ENCODE data around the gene RCL1.
"Not testable (repeated sequence)": the region's sequence is repeated elsewhere in the genome, so short reads cannot be mapped to it uniquely, and the experiment has no call there.

RCL1 gene

DNA sequence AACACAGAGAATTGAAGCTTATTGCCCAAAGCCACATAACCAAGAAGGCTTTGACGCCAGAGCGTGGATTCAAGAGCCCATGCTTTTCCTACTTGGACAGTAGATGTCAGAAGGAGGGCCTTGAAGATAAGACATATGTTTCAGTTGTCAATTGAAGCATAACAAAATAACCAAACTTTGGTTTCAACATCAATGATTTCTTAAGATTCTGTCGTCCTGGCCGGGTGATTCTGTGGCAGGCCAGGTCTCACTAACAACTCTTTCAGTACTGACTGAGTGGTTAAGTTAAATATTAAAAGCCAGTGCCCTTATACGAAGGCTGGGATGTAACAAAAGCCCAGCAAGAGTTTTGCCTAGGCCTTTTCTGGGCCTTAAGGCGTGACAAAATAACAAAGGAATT lies 94.0 kb downstream of the RCL1 start:
- no peak for DNase-seq (ENCODE audit: low spot score)

DNA sequence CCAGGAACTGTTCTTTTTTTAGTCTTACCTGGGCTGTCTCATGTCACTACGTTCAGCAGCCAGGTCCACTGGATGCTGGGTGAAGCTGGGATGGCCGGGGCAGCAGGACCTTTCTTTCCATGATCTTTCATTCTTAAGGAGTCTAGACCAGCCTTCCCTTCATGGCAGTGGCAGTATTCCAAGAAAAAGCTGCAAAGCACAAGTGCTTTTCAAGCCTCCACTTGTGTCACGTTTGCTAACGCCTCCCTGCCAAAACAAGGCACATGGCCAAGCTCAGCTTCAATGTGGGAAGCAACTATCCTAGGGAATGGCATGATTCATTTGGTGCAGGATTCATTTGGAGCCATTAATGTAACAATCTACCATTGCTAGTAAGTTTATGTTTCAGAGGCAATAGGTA lies 94.8 kb downstream of the RCL1 start:
- DNase-seq (ENCODE audit: low spot score): no peak

DNA sequence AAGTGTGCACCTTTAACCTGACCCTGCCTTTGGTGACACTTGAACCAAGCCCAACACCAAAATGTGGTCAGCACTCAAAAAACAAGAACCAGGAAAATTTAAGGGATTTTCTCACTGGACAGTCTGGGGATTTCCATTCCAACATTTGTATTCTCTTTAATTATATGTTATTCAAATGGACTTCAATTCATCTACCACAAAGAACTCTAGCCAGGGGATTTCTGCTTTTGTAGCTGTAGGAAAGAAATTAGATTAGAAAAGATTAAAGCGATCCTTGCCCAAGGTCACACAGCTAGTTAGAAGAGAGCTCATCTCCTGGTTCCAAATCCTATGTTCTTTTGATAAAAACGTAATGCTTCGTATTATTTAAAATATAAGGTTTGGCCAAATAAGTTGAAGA lies 97.5 kb downstream of the RCL1 start:
- DNase-seq (ENCODE audit: low spot score): no peak

DNA sequence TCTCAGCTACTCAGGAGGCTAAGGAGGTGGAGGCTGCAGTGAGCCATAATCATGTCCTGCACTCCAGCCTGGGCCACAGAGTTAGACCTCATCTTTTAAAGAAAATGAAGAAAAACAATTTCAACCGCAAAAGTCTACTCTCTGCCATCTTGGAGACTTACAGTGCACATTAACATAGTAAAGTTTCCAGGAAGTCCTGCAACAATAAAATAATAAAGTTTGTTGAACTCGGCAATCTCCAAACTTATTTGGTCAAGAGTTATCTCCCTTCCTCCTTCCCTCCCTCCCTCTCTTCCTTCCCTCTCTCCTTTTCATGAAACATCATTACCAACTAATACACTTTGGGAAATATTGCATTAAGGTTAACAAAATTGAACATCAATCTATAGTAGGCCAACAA lies 98.2 kb downstream of the RCL1 start:
- DNase-seq (ENCODE audit: low spot score): no peak

DNA sequence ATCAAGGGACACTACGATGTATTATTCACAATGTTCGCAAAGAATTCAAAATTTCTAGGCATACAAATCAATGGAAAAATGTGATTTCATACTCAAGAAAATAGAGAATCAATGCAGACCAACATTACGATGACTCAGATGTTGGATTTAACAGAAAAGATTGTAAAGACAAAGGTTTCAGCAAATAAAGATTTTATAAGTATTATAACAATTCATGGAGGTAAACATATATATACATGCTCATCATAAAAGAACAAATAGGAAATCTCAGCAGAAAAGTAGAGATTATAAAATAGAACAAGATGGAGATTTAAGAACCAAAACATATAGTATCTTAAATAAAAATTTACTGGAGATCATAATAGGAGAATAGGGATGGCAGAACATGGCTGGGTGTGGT lies 98.9 kb downstream of the RCL1 start:
- DNase-seq (ENCODE audit: low spot score): no peak

DNA sequence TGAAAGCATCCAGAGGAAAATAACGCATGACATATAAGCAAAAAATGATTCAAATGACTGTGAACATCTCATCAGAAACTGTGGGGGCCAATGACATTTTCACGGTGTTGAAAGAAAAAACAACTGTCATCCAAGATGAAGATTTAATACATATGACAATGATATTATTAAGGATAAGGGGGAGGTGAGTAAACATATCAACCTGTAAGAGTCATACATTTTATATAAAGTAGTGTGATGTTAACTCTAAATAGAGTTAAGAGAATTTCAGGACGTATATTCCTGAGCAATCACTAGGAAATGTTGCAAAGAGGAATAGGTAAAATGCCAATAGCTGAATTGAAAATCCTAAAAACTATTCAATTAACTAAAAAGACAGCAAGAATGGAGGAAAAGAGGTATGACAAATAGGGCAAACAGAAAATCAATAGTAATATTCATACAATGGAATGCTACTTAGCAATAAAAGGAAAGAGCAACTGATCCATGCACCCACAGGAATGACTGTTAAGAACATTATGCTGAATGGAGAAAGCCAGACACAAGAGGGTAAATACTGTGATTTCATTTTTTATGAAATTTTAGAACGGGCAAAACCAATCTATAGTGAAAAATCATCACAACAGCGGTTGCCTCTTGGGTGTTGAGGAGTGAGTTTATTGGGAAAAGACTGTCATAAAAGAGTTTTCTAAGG lies 99.9 kb downstream of the RCL1 start:
- no peak for DNase-seq (ENCODE audit: low spot score)

DNA sequence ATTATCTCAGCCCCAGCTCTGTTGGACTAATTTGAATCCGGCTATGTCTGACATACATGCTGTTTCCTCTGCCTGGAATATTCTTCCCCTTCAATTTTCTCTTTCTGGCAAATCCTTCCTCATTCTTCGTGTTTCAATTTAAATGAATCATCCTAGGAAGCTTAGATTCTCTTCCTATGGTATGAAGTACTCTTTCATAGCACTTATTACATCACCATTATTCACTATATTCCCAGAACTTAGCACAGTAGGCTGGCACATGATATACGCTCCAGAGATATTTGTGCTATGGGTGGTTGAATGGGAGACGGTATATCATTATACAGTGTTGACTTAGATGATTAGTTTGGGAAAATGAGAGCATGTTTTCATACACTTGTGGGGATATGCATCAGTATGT lies 101.3 kb downstream of the RCL1 start:
- no peak for DNase-seq (ENCODE audit: low spot score)

DNA sequence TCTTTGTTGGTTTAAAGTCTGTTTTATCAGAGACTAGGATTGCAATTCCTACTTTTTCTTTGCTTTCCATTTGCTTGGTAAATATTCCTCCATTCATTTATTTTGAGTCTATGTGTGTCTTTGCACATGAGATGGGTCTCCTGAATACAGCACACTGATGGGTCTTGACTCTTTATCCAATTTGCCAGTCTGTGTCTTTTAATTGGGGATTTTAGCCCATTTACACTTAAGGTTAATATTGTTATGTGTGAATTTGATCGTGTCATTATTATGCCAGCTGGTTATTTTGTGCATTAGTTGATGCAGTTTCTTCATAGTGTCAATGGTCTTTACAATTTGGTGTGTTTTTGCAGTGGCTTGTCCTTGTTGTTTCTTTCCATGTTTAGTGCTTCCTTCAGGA lies 107.1 kb downstream of the RCL1 start:
- DNase-seq (ENCODE audit: low spot score): not testable (repeated sequence)

DNA sequence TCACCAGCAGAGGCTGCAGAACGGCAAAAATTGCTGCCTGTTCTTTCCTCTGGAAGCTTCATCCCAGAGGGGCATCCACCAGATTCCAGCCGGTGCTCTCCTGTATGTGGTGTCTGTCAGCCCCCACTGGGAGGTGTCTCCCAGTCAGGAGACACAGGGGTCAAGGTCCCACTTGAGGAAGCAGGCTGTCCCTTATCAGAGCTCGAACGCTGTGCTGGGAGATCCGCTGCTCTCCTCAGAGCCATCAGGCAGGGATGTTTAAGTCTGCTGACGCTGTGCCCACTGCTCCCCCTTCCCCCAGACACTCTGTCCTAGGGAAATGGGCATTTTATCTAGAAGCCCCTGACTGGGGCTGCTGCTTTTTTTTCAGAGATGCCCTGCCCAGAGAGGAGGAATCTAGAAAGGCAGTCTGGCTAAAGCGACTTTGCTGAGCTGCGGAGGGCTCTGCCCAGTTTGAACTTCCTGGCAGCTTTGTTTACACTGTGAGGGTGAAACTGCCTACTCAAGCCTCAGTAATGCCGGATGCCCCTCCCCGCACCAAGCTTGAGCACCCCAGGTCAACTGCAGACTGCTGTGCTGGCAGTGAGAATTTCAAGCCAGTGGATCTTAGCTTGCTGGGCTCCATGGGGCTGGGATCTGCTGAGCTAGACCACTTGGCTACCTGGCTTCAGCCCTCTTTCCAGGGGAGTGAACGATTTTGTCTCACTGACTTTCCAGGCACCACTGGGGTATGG lies 108.8 kb downstream of the RCL1 start:
- peak; percentile 21 for DNase-seq (ENCODE audit: low spot score)

DNA sequence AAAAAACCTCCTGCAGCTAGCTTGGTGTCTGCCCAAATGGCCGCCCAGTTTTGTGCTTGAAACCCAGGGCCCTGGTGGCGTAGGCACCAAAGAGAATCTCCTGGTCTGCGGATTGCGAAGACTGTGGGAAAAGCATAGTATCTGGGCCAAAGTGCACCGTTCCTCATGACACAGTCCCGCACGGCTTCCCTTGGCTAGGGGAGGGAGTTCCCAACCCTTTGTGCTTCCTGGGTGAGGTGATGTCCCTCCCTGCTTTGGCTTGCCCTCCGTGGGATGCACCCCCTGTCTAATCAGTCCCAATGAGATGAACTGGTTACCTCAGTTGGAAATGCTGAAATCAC lies 109.4 kb downstream of the RCL1 start:
- DNase-seq (ENCODE audit: low spot score): no peak

DNA sequence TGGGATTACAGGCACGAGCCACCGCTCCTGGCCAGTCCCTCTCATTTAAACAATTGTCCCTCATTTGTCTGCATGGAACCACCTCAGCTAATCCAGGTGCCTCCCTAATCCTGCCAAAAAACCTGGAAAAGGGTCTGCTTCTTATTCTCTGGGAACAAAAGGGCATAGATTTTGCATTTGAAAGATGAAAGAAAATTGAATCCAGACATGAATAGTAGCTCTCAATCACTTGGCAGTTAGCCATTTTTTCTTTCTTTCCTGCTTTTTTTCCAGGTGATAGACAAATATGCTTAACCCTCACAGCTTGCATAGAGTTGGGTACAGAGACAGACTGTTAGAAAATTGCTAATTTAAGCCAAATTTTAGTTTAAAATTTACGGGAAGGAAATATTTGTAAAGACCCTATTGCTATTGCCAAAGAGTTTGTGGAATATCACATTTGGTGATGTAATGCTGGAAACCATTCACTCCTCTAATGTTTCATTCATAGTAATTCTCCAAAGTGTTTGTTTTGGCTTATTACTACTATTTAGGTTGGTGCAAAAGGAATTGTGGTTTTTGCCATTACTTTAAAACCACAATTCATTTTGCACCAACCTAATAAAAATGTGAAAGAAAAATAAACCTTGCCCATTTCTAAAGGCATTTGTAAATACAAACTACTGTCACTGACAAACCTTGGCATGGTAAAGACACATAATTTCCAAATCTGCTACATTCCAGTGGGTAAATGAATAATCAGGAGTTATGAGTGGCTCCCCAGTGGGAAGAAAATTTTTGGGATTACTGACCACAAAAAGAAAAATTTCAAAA lies 111.8 kb downstream of the RCL1 start:
- DNase-seq (ENCODE audit: low spot score): no peak

DNA sequence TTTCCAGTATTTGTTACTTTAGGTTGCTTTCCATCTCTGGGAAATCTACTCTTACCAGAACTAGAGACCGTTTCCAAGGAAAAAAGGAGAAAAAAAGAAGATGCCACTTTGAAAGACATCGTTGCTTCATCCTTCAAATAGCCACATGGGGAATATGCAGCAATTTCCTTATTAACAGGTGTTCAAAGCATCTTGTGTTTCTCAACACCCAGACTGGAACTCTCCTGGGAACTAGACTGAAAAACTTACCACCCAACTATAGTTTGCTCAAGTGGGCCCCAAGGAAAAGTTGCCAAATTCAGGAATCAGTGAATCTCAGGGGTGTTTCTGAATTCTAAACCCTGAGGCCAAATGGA lies 112.4 kb downstream of the RCL1 start:
- DNase-seq (ENCODE audit: low spot score): no peak
